ENCODE data around the gene PTGER3. TPM values are rescaled to one million over a fixed set of nuclear protein-coding genes. Genes with fewer than 3 reads are reported as not detected.

PTGER3 gene
- total RNA-seq, 1 donor from 2014 or later, result 0.29 TPM

GRCh38 chr1:71071720-71072119 is 24.1 kb upstream of the PTGER3 start:
- H3K4me1 Mint-ChIP-seq (ENCODE audit: low read depth, unreplicated experiment), result no peaks in the 10 kb centered on the region
- H3K4me3 Mint-ChIP-seq (ENCODE audit: unreplicated experiment), result no peak overlapping the region
- peaks cover 6% of the 10 kb centered on the region for H3K36me3 Mint-ChIP-seq (ENCODE audit: unreplicated experiment)
- H3K27ac Mint-ChIP-seq (ENCODE audit: unreplicated experiment), result no peak overlapping the region
- TF ChIP-seq, protein P1, sequence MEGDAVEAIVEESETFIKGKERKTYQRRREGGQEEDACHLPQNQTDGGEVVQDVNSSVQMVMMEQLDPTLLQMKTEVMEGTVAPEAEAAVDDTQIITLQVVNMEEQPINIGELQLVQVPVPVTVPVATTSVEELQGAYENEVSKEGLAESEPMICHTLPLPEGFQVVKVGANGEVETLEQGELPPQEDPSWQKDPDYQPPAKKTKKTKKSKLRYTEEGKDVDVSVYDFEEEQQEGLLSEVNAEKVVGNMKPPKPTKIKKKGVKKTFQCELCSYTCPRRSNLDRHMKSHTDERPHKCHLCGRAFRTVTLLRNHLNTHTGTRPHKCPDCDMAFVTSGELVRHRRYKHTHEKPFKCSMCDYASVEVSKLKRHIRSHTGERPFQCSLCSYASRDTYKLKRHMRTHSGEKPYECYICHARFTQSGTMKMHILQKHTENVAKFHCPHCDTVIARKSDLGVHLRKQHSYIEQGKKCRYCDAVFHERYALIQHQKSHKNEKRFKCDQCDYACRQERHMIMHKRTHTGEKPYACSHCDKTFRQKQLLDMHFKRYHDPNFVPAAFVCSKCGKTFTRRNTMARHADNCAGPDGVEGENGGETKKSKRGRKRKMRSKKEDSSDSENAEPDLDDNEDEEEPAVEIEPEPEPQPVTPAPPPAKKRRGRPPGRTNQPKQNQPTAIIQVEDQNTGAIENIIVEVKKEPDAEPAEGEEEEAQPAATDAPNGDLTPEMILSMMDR (IDR thresholded peaks at IDR 0.05; ENCODE audit: partially characterized antibody, unreplicated experiment), result no peak
- H3K27me3 Mint-ChIP-seq (ENCODE audit: unreplicated experiment), result no peaks in the 10 kb centered on the region
- DNase-seq, result no peak
- no peaks in the 10 kb centered on the region for H3K9me3 Mint-ChIP-seq (ENCODE audit: unreplicated experiment)

- peaks cover 6% of the 10 kb centered on the region for H3K36me3 Mint-ChIP-seq (ENCODE audit: unreplicated experiment)
- H3K9me3 Mint-ChIP-seq (ENCODE audit: unreplicated experiment), result no peaks in the 10 kb centered on the region
- no peak for DNase-seq
- TF ChIP-seq, protein P1 (IDR thresholded peaks at IDR 0.05; ENCODE audit: partially characterized antibody, unreplicated experiment), result no peak
- no peak overlapping the region for H3K27ac Mint-ChIP-seq (ENCODE audit: unreplicated experiment)
- no peak overlapping the region for H3K4me3 Mint-ChIP-seq (ENCODE audit: unreplicated experiment)
- H3K27me3 Mint-ChIP-seq (ENCODE audit: unreplicated experiment), result no peaks in the 10 kb centered on the region
- H3K4me1 Mint-ChIP-seq (ENCODE audit: low read depth, unreplicated experiment), result no peaks in the 10 kb centered on the region
These were observed 21.0 kb upstream of the PTGER3 start for GRCh38 chr1:71068325-71069240.

GRCh38 chr1:71054791-71055190 is 7.2 kb upstream of the PTGER3 start:
- H3K36me3 Mint-ChIP-seq (ENCODE audit: unreplicated experiment), result no peaks in the 10 kb centered on the region
- no peaks in the 10 kb centered on the region for H3K9me3 Mint-ChIP-seq (ENCODE audit: unreplicated experiment)
- H3K4me1 Mint-ChIP-seq (ENCODE audit: low read depth, unreplicated experiment), result no peaks in the 10 kb centered on the region
- no peak overlapping the region for H3K4me3 Mint-ChIP-seq (ENCODE audit: unreplicated experiment)
- TF ChIP-seq, protein P1 (IDR thresholded peaks at IDR 0.05; ENCODE audit: partially characterized antibody, unreplicated experiment), result no peak
- no peak overlapping the region for H3K27ac Mint-ChIP-seq (ENCODE audit: unreplicated experiment)
- no peaks in the 10 kb centered on the region for H3K27me3 Mint-ChIP-seq (ENCODE audit: unreplicated experiment)
- no peak for DNase-seq

DNA sequence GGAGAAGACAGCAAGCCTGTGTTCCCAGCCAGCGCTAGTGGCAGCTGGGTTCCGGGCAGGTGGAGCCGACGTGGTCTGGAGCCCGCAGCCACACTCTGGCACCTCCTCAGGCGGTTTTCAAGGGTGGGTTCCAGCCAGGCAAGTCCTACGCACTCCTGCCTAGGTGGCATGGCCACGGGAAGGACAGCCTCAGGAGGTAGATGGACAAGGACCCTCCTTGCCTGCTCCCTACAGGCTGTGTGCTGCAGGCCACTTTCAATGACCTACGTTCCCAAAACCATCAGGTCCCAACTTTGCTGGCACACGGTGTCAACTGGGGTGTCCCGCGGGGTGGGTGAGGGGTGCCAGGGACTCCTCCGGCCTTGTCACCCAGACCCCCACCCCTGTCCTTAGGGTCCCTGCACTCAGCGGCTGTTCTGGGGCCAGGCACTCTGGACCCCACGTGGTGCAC is 6.7 kb upstream of the PTGER3 start:
- Mint-ChIP-seq H3K27me3 (ENCODE audit: unreplicated experiment) (no peaks in the 10 kb centered on the region), H3K36me3 (ENCODE audit: unreplicated experiment) (no peaks in the 10 kb centered on the region), H3K4me1 (ENCODE audit: low read depth, unreplicated experiment) (no peaks in the 10 kb centered on the region), H3K4me3 (ENCODE audit: unreplicated experiment) (no peak overlapping the region), H3K9me3 (ENCODE audit: unreplicated experiment) (no peaks in the 10 kb centered on the region), H3K27ac (ENCODE audit: unreplicated experiment) (no peak overlapping the region)
- TF ChIP-seq, protein P1 (IDR thresholded peaks at IDR 0.05; ENCODE audit: partially characterized antibody, unreplicated experiment), result no peak
- no peak for DNase-seq

- H3K4me1 Mint-ChIP-seq (ENCODE audit: low read depth, unreplicated experiment), result no peaks in the 10 kb centered on the region
- no peak overlapping the region for H3K4me3 Mint-ChIP-seq (ENCODE audit: unreplicated experiment)
- no peaks in the 10 kb centered on the region for H3K36me3 Mint-ChIP-seq (ENCODE audit: unreplicated experiment)
- no peaks in the 10 kb centered on the region for H3K27me3 Mint-ChIP-seq (ENCODE audit: unreplicated experiment)
- TF ChIP-seq, protein P1 (IDR thresholded peaks at IDR 0.05; ENCODE audit: partially characterized antibody, unreplicated experiment), result no peak
- no peak overlapping the region for H3K27ac Mint-ChIP-seq (ENCODE audit: unreplicated experiment)
- DNase-seq, result no peak
- no peaks in the 10 kb centered on the region for H3K9me3 Mint-ChIP-seq (ENCODE audit: unreplicated experiment)
These were observed 6.1 kb upstream of the PTGER3 start for GRCh38 chr1:71053758-71054157.

Measured in glutamatergic neuron (in vitro differentiated cells).